HEK293 (cell line): ENCODE results near the gene CNN1.

Source experiments
- ATF2 ChIP-seq: fragments of 450-650 bp; formaldehyde crosslinking; IDR thresholded peaks from 2 replicates; pipeline ENCODE4 v1.5.1; 2016; ENCODE audit warnings: missing biosample characterization, missing genetic modification characterization, low read depth
- BCL11A ChIP-seq: fragments of 450-650 bp; formaldehyde crosslinking; IDR thresholded peaks from 2 replicates; pipeline ENCODE4 v1.5.1; 2016; ENCODE audit warnings: low read depth, missing biosample characterization, missing genetic modification characterization
- CTCF ChIP-seq: fragments of 450-650 bp; formaldehyde crosslinking; IDR thresholded peaks from 2 replicates; pipeline ENCODE4 v1.5.1; 2016; ENCODE audit warnings: missing biosample characterization, missing genetic modification characterization
- WT1 ChIP-seq: fragments of 450-650 bp; formaldehyde crosslinking; IDR thresholded peaks from 2 replicates; pipeline ENCODE4 v1.5.1; 2016; ENCODE audit warnings: missing biosample characterization, missing genetic modification characterization
- ZBTB1 ChIP-seq: fragments of 450-650 bp; formaldehyde crosslinking; IDR thresholded peaks from 2 replicates; pipeline ENCODE4 v1.5.1; 2016; ENCODE audit warnings: missing biosample characterization, missing genetic modification characterization
- ZNF121 ChIP-seq: fragments of 450-650 bp; formaldehyde crosslinking; IDR thresholded peaks from 2 replicates; pipeline ENCODE4 v1.5.1; 2016; ENCODE audit warnings: missing biosample characterization, missing genetic modification characterization
- ZNF274 ChIP-seq, 2 experiments: fragments of 200-500 bp in 1 of 2; fragments of 450-650 bp in 1 of 2; sonication (Bioruptor generic) in 1 of 2; formaldehyde crosslinking in 1 of 2; IDR thresholded peaks; 2 replicates each; pipeline versions ENCODE4 v1.5.1 to v1.6.1; 2014 to 2016; ENCODE audit warnings: borderline replicate concordance in 1 of 2, inconsistent platforms in 1 of 2, low read length in 1 of 2, missing biosample characterization in 1 of 2, missing genetic modification characterization in 1 of 2
- ZNF48 ChIP-seq: fragments of 450-650 bp; formaldehyde crosslinking; IDR thresholded peaks from 2 replicates; pipeline ENCODE4 v1.5.1; 2016; ENCODE audit warnings: missing biosample characterization, missing genetic modification characterization
- ZNF560 ChIP-seq: fragments of 450-650 bp; formaldehyde crosslinking; IDR thresholded peaks from 2 replicates; pipeline ENCODE4 v1.5.1; 2017; ENCODE audit warnings: missing biosample characterization, missing genetic modification characterization, borderline replicate concordance
- ZNF610 ChIP-seq: fragments of 450-650 bp; formaldehyde crosslinking; IDR thresholded peaks from 2 replicates; pipeline ENCODE4 v1.5.1; 2016; ENCODE audit warnings: missing biosample characterization, missing genetic modification characterization, borderline replicate concordance
- ZNF660 ChIP-seq: fragments of 450-650 bp; IDR thresholded peaks from 2 replicates; pipeline ENCODE4 v1.5.1; 2018; ENCODE audit warnings: missing biosample characterization, mild to moderate bottlenecking, missing genetic modification characterization
- ZNF768 ChIP-seq: fragments of 450-650 bp; formaldehyde crosslinking; IDR thresholded peaks from 2 replicates; pipeline ENCODE4 v1.5.1; 2018; ENCODE audit warnings: missing biosample characterization, mild to moderate bottlenecking, missing genetic modification characterization

DNA sequence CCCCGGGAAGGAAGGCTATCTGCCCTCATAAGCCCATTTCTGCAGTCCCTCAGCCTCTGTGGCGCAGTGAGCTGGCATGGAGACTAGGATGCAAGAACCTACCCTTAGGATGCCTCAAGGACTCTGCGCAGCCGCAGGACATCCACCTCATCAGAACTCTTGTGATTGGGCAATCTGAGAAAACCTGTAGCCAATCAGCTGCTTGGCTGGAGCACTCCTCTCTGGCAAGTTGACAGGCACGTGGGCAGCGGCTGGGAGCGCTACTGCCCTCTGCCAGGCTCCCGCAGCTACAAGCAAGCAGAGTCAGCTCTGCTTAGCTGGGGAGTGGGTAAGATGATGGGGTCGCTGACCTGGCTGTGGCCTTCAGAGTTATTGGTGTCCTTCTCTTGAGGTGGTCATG lies 8.2 kb upstream of the CNN1 start:
- no peak for TF ChIP-seq ZNF768 (tag by site-specific recombination)
- TF ChIP-seq CTCF (tag by site-specific recombination) = no peak
- TF ChIP-seq ZNF274 (IDR thresholded peaks at IDR 0.05; ENCODE audit: low read length) = no peak
- TF ChIP-seq ZNF274 (tag by site-specific recombination; IDR thresholded peaks at IDR 0.05; ENCODE audit: borderline replicate concordance) = no peak
- TF ChIP-seq ZBTB1 (tag by site-specific recombination) = no peak
- TF ChIP-seq ZNF660 (tag by site-specific recombination) = no peak
- TF ChIP-seq ATF2 (tag by site-specific recombination) = no peak
- no peak for TF ChIP-seq ZNF121 (tag by site-specific recombination)
- no peak for TF ChIP-seq BCL11A (tag by site-specific recombination)
- TF ChIP-seq ZNF48 (tag by site-specific recombination) = no peak
- TF ChIP-seq ZNF610 (tag by site-specific recombination) = no peak
- TF ChIP-seq WT1 = no peak
- TF ChIP-seq ZNF560 (tag by site-specific recombination) = no peak
